Adipose tissue (tissue), 3 donors: ENCODE data around the gene OLR1. TPM values are rescaled to one million over a fixed set of nuclear protein-coding genes. Genes with fewer than 3 reads are reported as not detected.
"Not testable (repeated sequence)": the region's sequence is repeated elsewhere in the genome, so short reads cannot be mapped to it uniquely, and the experiment has no call there.

Source experiments
- H3K27ac ChIP-seq: one replicate; pipeline ENCODE4 v1.5.1; 2013; ENCODE audit warnings: low read depth, low read length
- WGBS, 3 donors: extraction: QIAGEN DNeasy Blood & Tissue Kit; methylation state at CpG; one replicate each; pipeline ENCODE4 v1.1.7; 2013; 5-methylcytosine and 5-hydroxymethylcytosine counted together
- polyA plus RNA-seq, 3 donors: library from polyadenylated mRNA; stranded (reverse); fragments of 200-250 nt; gene quantifications; one replicate each; pipeline ENCODE4 v1.2.3, GENCODE V29; 2013
- donor health status: healthy with polysubstance abuse.
- donor health status: Bipolar disorder and iron deficiency.
- donor health status: healthy.

The OLR1 gene
- 1 to 10 TPM in 2 of 3 donors, under 1 TPM in 1; 0.06 to 4.9 (median 2.4) TPM for polyA plus RNA-seq

DNA sequence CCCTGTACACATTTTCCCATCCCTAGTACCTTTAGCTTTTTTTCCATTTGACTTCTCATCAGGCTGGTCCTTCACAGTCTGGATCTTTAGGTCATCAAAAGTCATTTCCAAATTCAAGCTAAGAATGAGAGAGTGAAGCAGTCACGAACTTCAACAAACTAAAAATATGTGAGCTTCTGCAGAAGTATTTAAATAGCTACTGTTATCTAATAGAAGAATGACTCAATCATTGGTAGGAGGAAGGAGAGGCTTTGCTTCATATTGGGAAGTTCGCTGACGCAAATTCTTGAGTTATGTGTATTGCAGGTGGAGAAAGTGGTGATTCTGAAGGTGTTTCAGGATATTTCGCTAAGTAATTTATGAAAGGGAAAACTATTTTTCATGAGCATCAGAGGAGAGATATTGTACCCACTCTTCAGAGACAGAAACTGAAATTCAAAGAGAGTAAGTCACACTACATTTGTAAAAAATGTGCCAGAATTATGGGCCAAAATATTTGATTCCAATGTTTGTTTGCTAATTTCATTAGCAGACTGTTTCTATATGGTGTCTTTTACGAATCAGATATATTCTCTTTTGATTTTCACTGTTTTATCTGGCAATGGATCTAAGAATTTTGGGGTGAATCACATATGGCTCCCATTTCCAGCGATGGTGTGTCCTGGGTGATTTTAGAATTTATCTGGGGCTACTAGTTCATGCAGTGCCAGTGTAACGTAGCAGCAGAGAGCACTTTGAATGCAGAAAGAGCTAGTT, at the start of gene OLR1:
TSS of gene OLR1 (minus strand) at position 160 of the 756 bp plus-strand sequence. CDS start at position 105, 55 bp downstream.
- H3K27ac ChIP-seq, result no peak within 1 kb of the TSS
- 61 to 74% (median 72%) methylated on average over 7 of the region's 7 CpGs for WGBS, 3 donors

DNA sequence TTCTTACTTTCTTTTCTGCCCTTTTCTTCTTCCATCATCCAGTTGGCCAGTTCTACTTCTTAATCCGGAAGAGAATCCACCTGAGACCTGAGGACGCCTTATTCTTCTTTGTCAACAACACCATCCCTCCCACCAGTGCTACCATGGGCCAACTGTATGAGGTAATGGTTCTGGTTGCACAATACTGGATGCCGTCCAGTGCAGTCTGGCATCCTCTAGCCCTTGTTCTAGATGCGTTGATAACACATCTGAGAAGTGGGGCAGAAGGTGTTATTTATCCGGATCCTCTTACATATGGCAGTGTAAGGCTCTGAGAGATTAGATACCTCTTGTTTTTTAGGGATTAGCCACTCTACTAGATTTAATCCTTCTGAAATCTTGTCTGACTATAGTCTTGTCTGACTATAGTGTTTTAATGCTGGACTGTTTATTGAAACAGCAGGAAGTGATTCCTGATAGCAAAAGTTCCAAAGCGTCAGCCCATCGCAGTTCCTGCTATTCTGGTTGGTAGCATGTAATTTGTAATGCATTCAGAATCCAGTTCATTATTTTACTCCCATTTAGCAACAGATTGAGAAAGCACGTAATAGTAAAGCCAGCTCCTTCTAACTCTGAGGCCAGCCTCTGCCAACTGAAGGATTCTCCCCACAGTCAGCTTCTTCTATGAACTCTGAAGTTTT, 48.6 kb upstream of the OLR1 start:
- WGBS, 3 donors, result 36 to 51% (median 48%) methylated on average over 8 of the region's 8 CpGs
- no peak overlapping the region for H3K27ac ChIP-seq

DNA sequence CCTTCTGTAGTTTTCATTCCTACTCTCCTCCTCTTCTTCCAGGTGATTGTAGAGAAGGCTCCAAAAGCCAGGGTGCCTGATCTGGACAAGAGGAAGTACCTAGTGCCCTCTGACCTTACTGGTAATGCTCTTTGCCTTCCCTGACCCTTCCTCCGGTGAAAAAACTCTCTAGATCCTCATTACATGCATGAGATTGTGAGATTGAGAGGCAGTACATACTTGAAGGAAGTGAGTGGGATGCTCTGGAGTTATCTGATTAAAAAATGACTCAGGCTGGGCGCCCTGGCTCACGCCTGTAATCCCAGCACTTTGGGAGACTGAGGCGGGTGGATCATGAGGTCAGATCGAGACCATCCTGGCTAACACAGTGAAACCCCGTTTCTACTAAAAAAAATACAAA, 46.1 kb upstream of the OLR1 start:
- H3K27ac ChIP-seq, result no peak overlapping the region
- 83 to 95% (median 90%) methylated on average over 6 of the region's 6 CpGs for WGBS, 3 donors

DNA sequence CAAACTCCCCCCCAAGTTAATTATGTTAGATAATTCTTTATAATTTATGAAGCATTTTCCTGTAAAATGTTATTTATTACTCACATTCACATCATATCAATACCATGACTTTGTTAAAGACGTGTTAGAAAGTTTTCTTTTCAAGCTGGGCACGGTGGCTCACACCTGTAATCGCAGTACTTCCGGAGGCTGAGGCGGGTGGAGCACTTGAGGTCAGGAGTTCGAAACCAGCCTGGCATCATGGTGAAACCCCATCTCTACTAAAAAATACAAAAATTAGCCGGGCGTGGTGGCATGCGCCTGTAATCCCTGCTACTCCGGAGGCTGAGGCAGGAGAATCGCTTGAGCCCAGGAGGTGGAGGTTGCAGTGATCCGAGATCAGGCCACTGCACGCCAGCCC, 44.0 kb upstream of the OLR1 start:
- H3K27ac ChIP-seq, result not testable (repeated sequence)

DNA sequence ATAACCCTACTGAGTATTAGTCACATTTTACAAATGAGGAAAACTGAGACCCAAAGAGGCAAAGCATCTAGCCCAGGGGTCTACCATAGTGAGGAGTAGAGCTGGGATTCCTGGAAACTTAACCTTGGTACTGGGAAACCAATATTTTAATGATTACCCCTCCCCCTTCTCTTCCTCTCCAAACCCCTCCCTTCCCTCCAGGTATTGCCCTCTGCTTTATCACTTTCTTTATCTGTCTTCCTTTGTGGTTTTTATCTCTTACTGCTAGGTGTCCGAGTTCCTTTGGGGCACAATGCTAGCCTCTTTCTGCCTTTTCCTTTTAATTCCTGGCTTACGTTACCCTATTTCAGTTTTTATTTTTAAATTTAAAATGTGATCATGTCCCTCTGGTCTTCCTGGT, 43.5 kb upstream of the OLR1 start:
- H3K27ac ChIP-seq, result peak overlapping the region; percentile 32
- WGBS, 3 donors, result 50 to 56% (median 55%) methylated on average over 2 of the region's 2 CpGs

More for the DNA sequence above, 44.0 kb upstream of the OLR1 start:
- 90 to 93% (median 91%) methylated on average over 13 of the region's 13 CpGs for WGBS, 3 donors

DNA sequence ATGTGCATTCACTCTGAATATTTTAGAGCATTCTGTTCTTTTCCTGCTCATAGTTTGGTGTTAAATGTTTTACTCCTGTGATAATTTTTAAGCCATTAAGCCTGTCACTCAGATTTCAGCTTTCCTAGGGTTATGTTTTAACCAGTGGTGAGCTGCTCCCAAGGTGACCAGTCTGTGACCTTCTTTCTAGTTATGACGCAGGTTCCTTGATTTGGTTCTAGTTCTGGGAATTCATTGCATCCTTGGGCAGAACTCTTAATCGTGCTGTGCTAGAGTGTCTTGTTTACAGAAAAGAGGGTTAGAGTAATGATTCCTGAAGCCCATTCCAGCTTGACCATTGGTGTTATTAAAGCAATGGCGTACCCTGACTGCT, 42.9 kb upstream of the OLR1 start:
- H3K27ac ChIP-seq, result peak overlapping the region; percentile 32
- 37 to 74% (median 64%) methylated on average over 3 of the region's 3 CpGs for WGBS, 3 donors

DNA sequence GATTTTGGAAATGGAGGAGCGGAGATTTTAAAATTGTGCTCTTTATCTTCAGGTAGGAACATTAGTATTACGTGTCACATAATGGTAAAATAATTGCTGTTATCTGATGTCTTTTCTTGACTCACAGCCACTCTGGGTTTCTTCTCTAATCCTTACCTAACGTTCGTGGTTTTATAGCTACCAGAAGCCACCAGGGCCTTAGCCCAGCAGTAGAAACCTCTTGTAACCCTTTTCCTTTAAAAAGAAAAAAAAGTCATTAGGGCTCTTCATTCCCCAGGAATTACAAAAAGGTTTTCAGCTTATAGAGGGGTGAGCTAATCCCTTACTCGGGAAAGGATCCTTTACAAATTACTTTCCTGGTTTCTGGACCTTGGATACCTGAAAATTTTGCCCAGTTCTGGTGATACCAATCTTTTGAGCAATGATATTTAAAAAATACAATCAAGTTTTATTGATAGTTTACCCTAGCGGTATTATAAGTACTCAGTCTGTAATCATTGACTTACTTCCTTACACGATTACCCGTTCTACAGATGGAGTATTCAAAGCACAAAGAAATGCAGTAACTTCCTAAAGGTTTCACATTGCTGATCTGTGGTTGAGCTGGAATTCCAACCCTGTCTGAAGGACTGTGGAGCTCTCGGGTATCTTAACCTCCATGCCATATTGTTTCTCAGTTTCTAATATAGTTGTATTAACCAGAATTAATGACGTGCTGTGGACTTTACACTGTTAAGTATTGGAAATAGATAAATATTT, 42.4 kb upstream of the OLR1 start:
- 10 to 27% (median 20%) methylated on average over 10 of the region's 10 CpGs for WGBS, 3 donors
- peak overlapping the region; percentile 95 for H3K27ac ChIP-seq

DNA sequence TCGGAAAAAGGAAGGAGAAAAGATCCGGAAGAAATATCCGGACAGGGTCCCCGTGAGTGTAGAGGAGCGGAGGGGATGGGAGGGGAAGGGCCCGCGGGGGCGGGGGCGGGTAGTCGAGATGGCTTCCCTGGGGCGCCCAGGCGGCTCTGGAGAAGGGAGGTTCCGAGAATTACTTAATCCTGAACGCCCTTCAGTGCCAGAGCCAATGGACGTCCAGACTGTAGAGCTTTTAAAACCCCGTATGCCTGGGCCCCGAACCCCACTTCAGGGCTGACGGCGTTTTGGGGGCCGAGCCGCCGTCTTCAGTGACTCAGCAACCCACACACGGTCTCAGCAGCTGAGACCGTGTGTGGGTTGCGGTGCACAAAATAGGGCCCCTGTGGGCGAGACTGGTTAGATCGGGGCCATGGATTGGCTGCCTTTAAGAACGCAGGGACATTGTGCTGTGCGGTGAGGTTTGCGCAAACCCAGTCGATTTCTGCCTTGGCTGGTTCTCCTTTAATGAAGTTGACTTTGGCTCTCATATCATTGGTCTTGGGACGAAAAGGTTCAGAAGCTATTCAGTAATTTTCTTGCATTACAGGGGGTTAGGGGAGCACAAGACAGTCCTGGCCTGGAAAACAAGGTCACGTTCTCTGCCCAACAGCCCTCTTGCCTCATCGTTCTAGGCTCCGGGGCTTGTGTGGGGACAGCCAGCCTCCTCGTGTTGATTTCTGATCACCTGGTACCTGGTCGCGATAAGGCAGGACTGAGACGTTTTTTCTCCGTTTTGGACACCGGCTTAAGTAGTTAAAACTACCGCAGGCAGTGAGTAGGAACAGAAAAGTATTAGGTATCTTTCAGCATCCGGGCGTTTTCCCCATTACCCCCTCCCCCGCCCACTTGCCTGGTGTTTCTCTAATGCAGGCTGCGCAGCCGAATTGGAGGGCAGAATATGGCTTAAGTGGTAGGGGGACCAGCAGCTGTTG, 41.5 kb upstream of the OLR1 start:
- peak overlapping the region; percentile 95 for H3K27ac ChIP-seq
- WGBS, 3 donors, result 0 to 1% (median 0%) methylated on average over 44 to 47 of the region's 47 CpGs

DNA sequence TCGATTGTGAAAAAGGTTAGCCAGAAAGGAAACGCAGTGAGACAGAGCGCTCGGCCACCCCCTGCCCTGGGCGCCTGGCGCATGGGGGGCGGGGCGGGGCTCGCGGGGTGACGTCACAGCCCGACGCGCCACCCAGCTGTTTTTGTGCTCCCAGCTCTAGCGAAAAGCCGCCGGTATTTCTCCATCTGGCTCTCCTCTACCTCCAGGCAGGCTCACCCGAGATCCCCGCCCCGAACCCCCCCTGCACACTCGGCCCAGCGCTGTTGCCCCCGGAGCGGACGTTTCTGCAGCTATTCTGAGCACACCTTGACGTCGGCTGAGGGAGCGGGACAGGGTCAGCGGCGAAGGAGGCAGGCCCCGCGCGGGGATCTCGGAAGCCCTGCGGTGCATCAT, 40.8 kb upstream of the OLR1 start, which contains the start of gene GABARAPL1:
TSS of gene GABARAPL1 (plus strand) at position 139 of the 393 bp plus-strand sequence. CDS start at position 392, 253 bp downstream.
- WGBS, 3 donors, result 1% methylated on average over 35 of the region's 35 CpGs
- H3K27ac ChIP-seq, result peak within 1 kb of the TSS; percentile 95

DNA sequence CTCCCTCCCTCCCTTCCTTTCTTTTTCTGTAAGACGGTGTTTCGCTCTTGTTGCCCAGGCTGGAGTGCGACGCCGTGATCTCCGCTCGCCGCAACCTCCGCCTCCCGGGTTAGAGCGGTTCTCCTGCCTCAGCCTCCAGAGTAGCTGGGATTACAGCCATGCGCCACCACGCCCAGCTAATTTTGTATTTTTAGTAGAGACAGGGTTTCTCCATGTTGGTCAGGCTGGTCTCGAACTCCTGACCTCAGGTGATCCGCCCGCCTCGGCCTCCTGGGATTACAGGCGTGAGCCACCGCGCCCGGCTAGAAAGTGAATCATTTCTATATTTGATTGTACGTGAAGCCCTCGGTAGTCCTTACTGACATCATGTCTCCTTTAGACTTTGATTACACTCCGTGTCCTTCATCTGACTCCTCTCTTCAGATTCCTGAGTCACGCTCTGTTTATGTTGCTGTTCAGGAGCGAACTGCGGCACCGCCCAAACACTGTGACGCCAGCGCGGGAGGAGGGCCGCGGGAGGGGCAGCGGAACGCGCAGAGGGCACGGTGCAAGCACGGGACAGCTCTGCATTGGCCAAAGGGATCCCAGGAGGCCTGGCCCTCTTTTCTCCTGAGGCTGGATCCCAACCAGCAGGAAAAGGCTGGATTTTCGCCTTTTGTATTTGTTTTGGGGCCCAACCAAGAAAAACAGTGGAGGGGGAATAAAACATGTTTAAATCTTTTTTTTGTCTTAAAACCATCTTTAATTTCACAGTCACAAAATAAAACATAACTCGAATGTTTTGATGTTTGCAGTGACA, 40.2 kb upstream of the OLR1 start:
- WGBS, 3 donors, result 32 to 34% (median 32%) methylated on average over 40 of the region's 40 CpGs

DNA sequence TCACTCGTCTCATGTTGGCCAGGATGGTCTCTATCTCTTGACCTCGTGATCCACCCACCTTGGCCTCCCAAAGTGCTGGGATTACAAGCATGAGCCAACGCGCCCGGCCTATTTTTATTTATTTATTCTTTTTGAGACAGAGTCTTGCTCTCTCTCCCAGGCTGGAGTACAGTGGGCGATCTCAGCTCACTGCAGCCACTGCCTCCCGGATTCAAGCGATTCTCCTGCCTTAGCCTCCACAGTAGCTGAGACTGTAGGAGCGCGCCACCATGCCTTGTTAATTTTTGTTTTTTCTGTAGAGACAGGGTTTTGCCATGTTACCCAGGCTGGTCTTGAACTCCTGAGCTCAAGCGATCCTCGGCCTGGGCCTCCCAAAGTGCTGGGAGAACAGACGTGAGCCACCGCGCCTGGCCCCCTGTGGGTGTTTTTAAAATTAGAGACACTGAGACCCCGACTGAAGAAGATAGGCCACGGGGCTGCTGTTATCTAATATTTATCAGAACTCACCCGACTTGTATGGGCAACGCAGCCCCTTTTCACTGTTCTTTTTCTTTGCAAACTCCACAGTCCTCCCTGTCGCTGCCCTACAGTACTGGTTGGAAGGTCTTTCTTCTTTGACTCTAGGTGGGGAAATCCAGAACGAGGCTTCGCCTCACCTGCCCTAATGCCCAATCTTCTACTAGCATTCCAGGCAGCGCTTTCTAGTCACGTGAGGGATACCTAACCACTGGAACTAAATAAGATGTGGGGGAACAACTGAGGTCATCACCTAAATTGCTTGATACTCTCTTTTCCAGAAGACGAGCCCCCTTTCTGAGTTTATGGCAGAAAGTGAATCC, 39.4 kb upstream of the OLR1 start:
- 92 to 95% (median 95%) methylated on average over 25 of the region's 25 CpGs for WGBS, 3 donors
- peak overlapping the region; percentile 32 for H3K27ac ChIP-seq

More for the DNA sequence above, 40.2 kb upstream of the OLR1 start:
- peak overlapping the region; percentile 95 for H3K27ac ChIP-seq

DNA sequence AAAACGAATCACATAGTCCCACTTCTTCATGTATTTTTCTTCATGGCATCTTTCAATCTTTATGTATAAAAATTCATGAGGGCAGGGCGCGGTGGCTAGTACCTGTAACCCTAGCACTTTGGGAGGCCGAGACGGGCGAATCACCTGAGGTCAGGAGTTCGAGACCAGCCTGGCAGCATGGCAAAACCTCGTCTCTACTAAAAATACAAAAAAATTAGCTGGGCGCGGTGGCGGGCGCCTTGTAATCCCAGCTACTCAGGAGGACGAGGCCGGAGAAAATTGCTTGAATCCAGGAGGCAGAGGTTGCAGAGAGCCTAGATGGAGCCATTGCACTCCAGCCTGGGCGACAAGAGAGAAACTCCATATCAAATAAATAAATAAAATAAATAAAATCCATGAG, 38.3 kb upstream of the OLR1 start:
- H3K27ac ChIP-seq, result no peak overlapping the region
- 92 to 97% (median 96%) methylated on average over 15 of the region's 15 CpGs for WGBS, 3 donors

DNA sequence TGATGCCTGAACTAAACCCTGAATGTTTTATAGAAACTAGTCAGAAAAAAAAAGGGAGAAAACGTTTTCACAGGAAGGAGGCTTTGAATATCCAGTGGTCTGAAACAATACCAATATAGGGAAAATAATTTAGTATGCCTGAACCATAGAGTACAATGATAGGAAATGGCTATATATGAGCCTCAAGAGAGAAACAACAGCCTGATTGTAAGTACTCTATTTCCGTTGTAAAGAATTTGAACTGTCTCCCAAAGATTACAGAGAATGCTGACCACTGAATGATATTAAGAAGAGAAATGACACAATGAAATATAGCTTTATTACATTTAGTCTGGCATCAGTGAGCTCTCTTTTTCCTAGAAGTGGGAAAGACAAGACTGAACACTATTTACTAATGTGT, 35.2 kb upstream of the OLR1 start:
- WGBS, 3 donors, result 15 to 23% (median 17%) methylated on average over 2 of the region's 2 CpGs

DNA sequence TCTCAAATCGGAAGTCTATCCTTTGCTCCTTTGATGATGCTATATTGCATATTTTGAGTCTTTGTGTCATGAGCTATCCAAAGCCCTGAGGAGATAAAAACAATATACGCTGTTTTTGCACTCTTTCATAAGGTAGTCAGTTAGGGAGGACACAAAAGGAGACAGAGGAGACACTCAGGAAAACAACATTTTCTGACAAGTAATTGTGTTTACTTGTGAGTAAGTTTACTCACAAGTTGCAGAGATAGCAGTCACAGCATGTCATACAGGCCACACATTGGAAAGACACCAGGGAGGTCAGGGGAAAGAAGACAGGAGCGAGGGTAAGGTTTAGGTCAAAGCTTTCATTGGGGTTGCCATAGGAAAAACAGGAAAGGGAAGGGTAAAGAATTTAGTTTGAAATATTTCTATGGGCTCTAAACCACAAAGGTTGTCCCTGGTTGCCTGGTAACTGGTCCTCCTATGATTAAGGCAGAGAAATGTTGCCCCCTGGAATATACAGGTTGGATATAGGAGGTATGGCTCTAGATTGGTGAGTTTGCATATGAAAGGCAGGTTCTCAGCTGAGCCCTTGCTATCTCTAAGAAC, 33.4 kb upstream of the OLR1 start:
- WGBS, 3 donors, result 83 to 96% (median 92%) methylated on average over 3 of the region's 3 CpGs
- H3K27ac ChIP-seq, result no peak overlapping the region

More for the DNA sequence above, 35.2 kb upstream of the OLR1 start:
- no peak overlapping the region for H3K27ac ChIP-seq

DNA sequence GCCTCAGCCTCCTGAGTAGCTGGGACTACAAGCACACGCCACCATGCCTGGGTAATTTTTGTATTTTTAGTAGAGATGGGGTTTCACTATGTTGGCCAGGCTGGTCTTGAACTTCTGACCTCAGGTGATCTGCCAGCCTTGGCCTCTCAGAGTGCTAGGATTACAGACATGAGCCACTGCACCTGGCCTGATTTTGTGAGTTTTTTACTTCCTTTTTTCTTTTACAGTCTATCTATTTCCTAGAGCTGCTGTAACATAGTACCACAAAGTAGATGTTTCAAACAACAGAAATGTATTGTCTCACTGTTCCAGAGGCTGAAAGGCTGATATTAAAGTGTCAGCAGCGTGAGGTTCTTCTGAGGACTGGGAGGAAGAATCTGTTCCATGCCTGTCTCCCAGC, 32.6 kb upstream of the OLR1 start:
- 81 to 100% (median 96%) methylated on average over 2 of the region's 2 CpGs for WGBS, 3 donors
- not testable (repeated sequence) for H3K27ac ChIP-seq

DNA sequence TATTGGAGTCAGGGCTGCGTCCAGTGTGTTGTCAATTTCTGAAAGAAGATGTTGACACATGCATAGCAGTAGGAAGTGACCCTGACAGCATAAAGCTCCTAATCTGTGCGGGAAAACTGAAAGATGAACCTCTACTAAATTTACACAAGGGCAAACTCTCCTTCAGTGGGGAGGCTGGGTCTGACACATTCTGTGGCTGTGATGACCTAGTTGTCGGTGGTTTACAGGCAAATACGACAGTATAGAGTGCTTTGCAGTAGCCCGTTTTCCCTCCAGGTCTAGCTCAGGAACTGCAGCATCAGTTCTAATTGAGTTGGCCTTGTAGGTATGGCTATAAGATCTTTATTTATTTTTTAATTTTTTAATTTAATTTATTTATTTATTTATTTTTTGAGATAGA, 25.9 kb upstream of the OLR1 start:
- H3K27ac ChIP-seq, result no peak overlapping the region
- WGBS, 3 donors, result 80 to 93% (median 81%) methylated on average over 5 of the region's 5 CpGs
